HepG2 (cell line): Measurements from ENCODE around the gene ALDH9A1. TPM values are rescaled to one million over a fixed set of nuclear protein-coding genes. Genes with fewer than 3 reads are reported as not detected.

Source experiments
- ATAC-seq: fragments of 200-7000 bp; cut with Tn5 transposase; 3 replicates; pipeline ENCODE4 v1.9.1; 2020; ENCODE audit warnings: mild to moderate bottlenecking, moderate library complexity
- BruUV-seq: library from RNA; stranded (reverse); fragments of 400-500 nt; replicated peaks from 2 replicates; lab custom pipeline; 2021; lab: Mats Ljungman, UMichigan
- CTCF ChIA-PET: fragments of 300-600 bp; formaldehyde crosslinking; extraction: SDS; loops from one replicate; lab custom pipeline; 2021; ENCODE audit warnings: low total read pairs, inconsistent platforms, low intra/inter-chr PET ratio; lab: Yijun Ruan, JAX
- POLR2A ChIA-PET: fragments of 350-600 bp; sonication (Branson Sonifier 250); formaldehyde crosslinking; loops from one replicate; lab custom pipeline; 2020; ENCODE audit warnings: antibody characterized with exemption, inconsistent platforms; lab: Yijun Ruan, JAX
- DNase-seq: peaks from one replicate; pipeline ENCODE4 v3.0.0-alpha.2; 2015; ENCODE audit warnings: low spot score
- FAIRE-seq: peaks from 3 replicates; lab custom pipeline; 2011; peaks lifted over from hg19 to GRCh38; lab: Jason Lieb, UNC
- H2AFZ ChIP-seq: one replicate; pipeline ENCODE4 v1.6.1; 2011; ENCODE audit warnings: low read length, inconsistent platforms
- H3K27ac ChIP-seq: fragments of 300-600 bp; 3 replicates; pipeline ENCODE4 v1.8.0; 2011; ENCODE audit warnings: mixed run types, mild to moderate bottlenecking, mixed read lengths, low read length, inconsistent platforms; ENCODE audit not compliant: insufficient read depth; ENCODE audit errors: extremely low read length
- H3K27me3 ChIP-seq, 2 experiments: fragments of 200-600 bp in 1 of 2; 2 replicates in 1 of 2; 3 replicates in 1 of 2; pipeline versions ENCODE4 v1.6.0 to v1.8.0; 2011; ENCODE audit warnings: low read length in 2 of 2, mild to moderate bottlenecking in 2 of 2, moderate library complexity in 2 of 2, inconsistent platforms in 1 of 2; ENCODE audit not compliant: insufficient read depth in 2 of 2, control insufficient read depth in 1 of 2
- H3K36me3 ChIP-seq, 2 experiments: fragments of 200-600 bp in 1 of 2; replicated peaks in 1 of 2; 2 replicates in 1 of 2; 3 replicates in 1 of 2; pipeline versions ENCODE4 v1.5.1 to v1.8.0; 2011; ENCODE audit warnings: low read length in 2 of 2, inconsistent platforms in 1 of 2; ENCODE audit not compliant: insufficient read depth in 2 of 2, control insufficient read depth in 1 of 2
- H3K4me1 ChIP-seq: 2 replicates; pipeline ENCODE4 v1.5.1; 2012; ENCODE audit warnings: low read length, inconsistent platforms; ENCODE audit not compliant: insufficient read depth
- H3K4me2 ChIP-seq: 2 replicates; pipeline ENCODE4 v1.6.0; 2011; ENCODE audit warnings: low read depth, low read length, inconsistent platforms
- H3K4me3 ChIP-seq, 3 experiments: fragments of 200-600 bp in 1 of 3; sonication (generic), shearing (Covaris generic) in 1 of 3; replicated peaks in 1 of 3; 2 replicates each; pipeline ENCODE4 v1.5.1; 2011 to 2016; ENCODE audit warnings: low read length in 3 of 3, inconsistent platforms in 2 of 3, low read depth in 2 of 3, mild to moderate bottlenecking in 2 of 3, control low read depth in 1 of 3, mixed read lengths in 1 of 3; ENCODE audit not compliant: insufficient read depth in 1 of 3
- H3K79me2 ChIP-seq: one replicate; pipeline ENCODE4 v1.6.1; 2011; ENCODE audit warnings: low read length, inconsistent platforms; ENCODE audit not compliant: insufficient read depth
- H3K9ac ChIP-seq: 2 replicates; pipeline ENCODE4 v1.6.0; 2011; ENCODE audit warnings: mild to moderate bottlenecking, low read depth, low read length, inconsistent platforms; ENCODE audit not compliant: insufficient read depth
- H3K9me3 ChIP-seq: 2 replicates; pipeline ENCODE4 v1.5.1; 2012; ENCODE audit warnings: mild to moderate bottlenecking, low read length
- H4K20me1 ChIP-seq: 2 replicates; pipeline ENCODE4 v1.6.0; 2011; ENCODE audit warnings: inconsistent platforms, mild to moderate bottlenecking, low read length, moderate library complexity; ENCODE audit not compliant: insufficient read depth
- ARID5B ChIP-seq: IDR thresholded peaks from 2 replicates; pipeline ENCODE4 v1.4.0; 2020; ENCODE audit warnings: mild to moderate bottlenecking, missing genetic modification reagents
- ASH2L ChIP-seq: fragments of 300-600, 200-600 bp; sonication (generic); IDR thresholded peaks from 2 replicates; pipeline ENCODE4 v1.7.0; 2017; ENCODE audit warnings: low read depth, mild to moderate bottlenecking, moderate library complexity, mixed read lengths, low read length; ENCODE audit not compliant: insufficient read length
- FOSL2 ChIP-seq: sonication (generic); formaldehyde crosslinking; IDR thresholded peaks from 2 replicates; pipeline ENCODE4 v1.4.0; 2020; ENCODE audit warnings: missing genetic modification reagents
- HNF4A ChIP-seq: sonication (generic); formaldehyde crosslinking; IDR thresholded peaks from 2 replicates; pipeline ENCODE4 v1.4.0; 2020; ENCODE audit warnings: missing genetic modification reagents
- NR2F1 ChIP-seq, 2 experiments: fragments of 450-650 bp in 1 of 2; formaldehyde crosslinking in 1 of 2; IDR thresholded peaks; 2 replicates each; pipeline versions ENCODE4 v1.5.0 to v1.6.1; 2016 to 2020; ENCODE audit warnings: mild to moderate bottlenecking in 1 of 2, missing compliant biosample characterization in 1 of 2, missing genetic modification reagents in 1 of 2, moderate library complexity in 1 of 2
- NR2F6 ChIP-seq, 2 experiments: IDR thresholded peaks; 2 replicates each; pipeline ENCODE4 v1.6.1; 2016; ENCODE audit warnings: antibody characterized with exemption in 1 of 2, mild to moderate bottlenecking in 1 of 2
- RARA ChIP-seq: IDR thresholded peaks from 2 replicates; pipeline ENCODE4 v1.6.1; 2016; ENCODE audit warnings: missing genetic modification reagents, missing compliant biosample characterization
- SALL1 ChIP-seq: sonication (generic); formaldehyde crosslinking; IDR thresholded peaks from 2 replicates; pipeline ENCODE4 v1.8.0; 2022; ENCODE audit warnings: mild to moderate bottlenecking, missing genetic modification reagents
- STAT6 ChIP-seq: sonication (generic); formaldehyde crosslinking; IDR thresholded peaks from 2 replicates; pipeline ENCODE4 v1.4.0; 2020; ENCODE audit warnings: missing genetic modification reagents, mild to moderate bottlenecking, borderline replicate concordance
- ZBTB26 ChIP-seq: IDR thresholded peaks from 2 replicates; pipeline ENCODE4 v1.6.1; 2016; ENCODE audit warnings: missing compliant biosample characterization, missing genetic modification reagents, borderline replicate concordance
- ZFP41 ChIP-seq: sonication (generic); formaldehyde crosslinking; IDR thresholded peaks from 2 replicates; pipeline ENCODE4 v1.4.0; 2020; ENCODE audit warnings: mild to moderate bottlenecking, missing genetic modification reagents, borderline replicate concordance
- ZNF30 ChIP-seq: sonication (generic); formaldehyde crosslinking; IDR thresholded peaks from 2 replicates; pipeline ENCODE4 v1.5.0; 2020; ENCODE audit warnings: mild to moderate bottlenecking, missing genetic modification reagents
- ZNF343 ChIP-seq: sonication (generic); formaldehyde crosslinking; IDR thresholded peaks from 2 replicates; pipeline ENCODE4 v1.4.0; 2020; ENCODE audit warnings: mild to moderate bottlenecking, missing genetic modification reagents
- ZNF44 ChIP-seq: sonication (generic); formaldehyde crosslinking; IDR thresholded peaks from 2 replicates; pipeline ENCODE4 v1.5.1; 2020; ENCODE audit warnings: mild to moderate bottlenecking, missing genetic modification reagents
- ZNF572 ChIP-seq: sonication (generic); formaldehyde crosslinking; IDR thresholded peaks from 2 replicates; pipeline ENCODE4 v1.5.1; 2020; ENCODE audit warnings: mild to moderate bottlenecking, missing genetic modification reagents
- ZSCAN21 ChIP-seq: sonication (generic); formaldehyde crosslinking; IDR thresholded peaks from 2 replicates; pipeline ENCODE4 v1.8.0; 2022; ENCODE audit warnings: mild to moderate bottlenecking, missing genetic modification reagents, moderate library complexity, borderline replicate concordance
- WGBS: methylation state at CpG from one replicate; pipeline ENCODE4 v1.1.6; 2017; ENCODE audit warnings: low lambda C conversion rate; 5-methylcytosine and 5-hydroxymethylcytosine counted together
- in situ Hi-C: cut with HindIII; loops from 2 replicates; pipeline ENCODE4 v1.10.0; 2017; ENCODE audit warnings: low pct_unique_long_range_greater_than_20kb; ENCODE audit not compliant: extremely low pct_ligation_motif_present
- intact Hi-C: fragments of 100-400 bp; cut with micrococcal nuclease; formaldehyde crosslinking; loops from one replicate; pipeline ENCODE4 v1.10.0; 2022; ENCODE audit not compliant: unreplicated experiment
- polyA plus RNA-seq, 8 experiments: library from polyadenylated mRNA; depleted of rRNA in 3 of 8; stranded (reverse) in 7 of 8; unstranded in 1 of 8; fragments of >200 nt; fragmentation: Illumina TruSeq in 4 of 8; extraction: Trizol in 4 of 8; gene quantifications; 2 replicates each; pipeline versions ENCODE4 v1.2.1 to v1.2.3, GENCODE V29; 2011 to 2016; ENCODE audit warnings: low read depth in 4 of 8, missing spikeins in 1 of 8, mixed read lengths in 1 of 8; ENCODE audit not compliant: insufficient read depth in 1 of 8
- total RNA-seq, 5 experiments: library from RNA; depleted of rRNA; stranded (reverse); fragments of >200 nt; fragmentation: Illumina TruSeq; extraction: Trizol; gene quantifications; 2 replicates each; pipeline ENCODE4 v1.2.3, GENCODE V29; 2016; ENCODE audit warnings: low read depth in 1 of 5

The ALDH9A1 gene
- total and polyA plus RNA-seq, 2 of the 13 experiments (the other 11 are each of a cell fraction or from before 2014, with no cell fraction given), result 27.5 to 38.5 TPM

- TF ChIP-seq STAT6 (CRISPR knock-in tag) (no peak), ZSCAN21 (no peak), ZNF44 (CRISPR knock-in tag) (no peak), ZNF30 (CRISPR knock-in tag) (no peak)
These were observed 3.3 kb downstream of the ALDH9A1 start (continued) for GRCh38 chr1:165695031-165695430.

- H3K9ac ChIP-seq, result no peak overlapping the region
- H3K27me3 ChIP-seq, result no peaks in the 10 kb centered on the region
- H3K4me1 ChIP-seq, result peaks cover 22% of the 10 kb centered on the region
- peaks cover 3% of the 10 kb centered on the region for H3K79me2 ChIP-seq
- FAIRE-seq (peak; percentile 49), DNase-seq (peak; percentile 60), ATAC-seq (peak; percentile 86)
- peak overlapping the region; percentile 33; the same call in 1 of the 2 replicates for H3K4me2 ChIP-seq
- POLR2A ChIA-PET, result interaction anchor here (1.3 kb wide), 1 partner anchor 10 kb away, joined by 6 read pairs; the partner anchor contains the start of gene ALDH9A1
- H3K4me3 ChIP-seq, result no peak overlapping the region
- no peaks in the 10 kb centered on the region for H4K20me1 ChIP-seq
- peaks cover 7% of the 10 kb centered on the region; the same call in 1 of the 2 replicates for H3K9me3 ChIP-seq
- no peak overlapping the region for H2AFZ ChIP-seq
- BruUV-seq, result no TSS peak
- CTCF ChIA-PET, result no interaction called here
- in situ Hi-C loops (no loop called here), intact Hi-C loops (no loop called here)
- no peak overlapping the region for H3K27ac ChIP-seq
- peaks cover 0 to 10% of the 10 kb centered on the region in 2 experiments; a peak in 3 of 5 replicates for H3K36me3 ChIP-seq
- WGBS, result 48% methylated on average over 5 of the region's 5 CpGs
- TF ChIP-seq ZNF572 (CRISPR knock-in tag), result no peak
- no peak for TF ChIP-seq ZBTB26 (CRISPR knock-in tag)
- TF ChIP-seq FOSL2 (CRISPR knock-in tag), result 0 out of 2 replicates have a peak, but pooled peaks have one; percentile 14
- TF ChIP-seq NR2F1 (CRISPR knock-in tag; IDR thresholded peaks at IDR 0.05), result peak; percentile 21 to 30; a peak in 2 of 4 replicates
- no peak for TF ChIP-seq ZNF343 (CRISPR knock-in tag)
- TF ChIP-seq SALL1 (CRISPR knock-in tag), result 0 out of 2 replicates have a peak, but pooled peaks have one; percentile 19
- no peak for TF ChIP-seq ASH2L
- peak; percentile 62 for TF ChIP-seq NR2F6 (IDR thresholded peaks at IDR 0.05)
- TF ChIP-seq NR2F6 (CRISPR knock-in tag; IDR thresholded peaks at IDR 0.05), result peak; percentile 62; the same call in 1 of the 2 replicates
- peak; percentile 22; the same call in 1 of the 2 replicates for TF ChIP-seq ARID5B (CRISPR knock-in tag)
- peak; percentile 44 for TF ChIP-seq RARA (CRISPR knock-in tag)
- TF ChIP-seq HNF4A (CRISPR knock-in tag), result peak; percentile 55
- no peak for TF ChIP-seq ZFP41
These were observed 10.3 kb downstream of the ALDH9A1 start for GRCh38 chr1:165688046-165688445.
